Hematopoietic multipotent progenitor cell treated with erythropoietin and hydrocortisone succinate and interleukin-3 and kit ligand, for 15 days (in vitro differentiated cells): Measurements from ENCODE around the gene SLC25A45.
"Not testable (repeated sequence)": the region's sequence is repeated elsewhere in the genome, so short reads cannot be mapped to it uniquely, and the experiment has no call there.

Experiments
- DNase-seq: peaks from one replicate; pipeline ENCODE4 v3.0.0-alpha.2; 2015; ENCODE audit warnings: low spot score

SLC25A45 gene

DNA sequence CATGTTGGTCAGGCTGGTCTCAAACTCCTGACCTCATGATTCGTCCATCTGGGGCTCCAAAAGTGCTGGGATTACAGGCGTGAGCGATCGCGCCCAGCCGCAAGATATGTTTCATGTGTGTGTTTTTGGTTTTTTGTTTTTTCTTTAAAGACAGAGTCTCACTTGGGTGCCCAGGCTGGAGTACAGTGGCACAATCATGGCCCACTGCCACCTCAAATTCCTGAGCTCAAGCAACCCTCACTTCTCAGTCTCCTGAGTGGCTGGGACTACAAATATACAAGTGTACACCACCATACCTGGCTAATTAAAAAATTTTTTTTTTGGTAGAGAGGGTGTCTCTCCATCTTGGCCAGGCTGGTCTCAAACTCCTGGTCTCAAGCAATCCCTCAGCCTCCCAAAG is 19.5 kb downstream of the SLC25A45 start:
- DNase-seq, result no peak

- no peak for DNase-seq
Observed at GRCh38 chr11:65362320-65362931, 20.0 kb downstream of the SLC25A45 start.

DNA sequence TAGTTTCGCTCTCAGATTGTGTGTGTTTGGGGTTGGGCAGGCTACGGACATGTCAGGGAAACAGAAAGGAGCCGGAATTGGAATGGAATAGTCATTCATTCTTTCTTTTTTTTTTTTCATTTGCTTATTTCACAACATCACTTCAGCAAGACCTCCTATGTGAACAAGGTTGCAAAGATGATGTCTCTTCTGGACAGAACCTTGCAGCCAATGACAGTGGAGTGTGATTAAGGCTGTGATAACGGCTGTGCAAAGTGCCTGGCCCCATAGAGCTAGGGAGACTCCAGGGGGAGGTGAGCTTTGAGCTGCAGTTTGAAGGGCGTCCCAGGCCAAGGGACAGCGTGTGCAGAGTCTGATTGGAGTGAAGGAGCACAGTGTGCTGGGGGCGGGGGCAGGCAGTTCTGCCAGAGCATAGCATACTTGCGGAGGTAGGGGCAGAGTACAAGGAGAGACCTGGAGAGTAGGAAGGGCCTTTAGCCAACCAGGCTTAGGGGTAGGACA is 24.5 kb downstream of the SLC25A45 start:
- DNase-seq, result no peak

DNA sequence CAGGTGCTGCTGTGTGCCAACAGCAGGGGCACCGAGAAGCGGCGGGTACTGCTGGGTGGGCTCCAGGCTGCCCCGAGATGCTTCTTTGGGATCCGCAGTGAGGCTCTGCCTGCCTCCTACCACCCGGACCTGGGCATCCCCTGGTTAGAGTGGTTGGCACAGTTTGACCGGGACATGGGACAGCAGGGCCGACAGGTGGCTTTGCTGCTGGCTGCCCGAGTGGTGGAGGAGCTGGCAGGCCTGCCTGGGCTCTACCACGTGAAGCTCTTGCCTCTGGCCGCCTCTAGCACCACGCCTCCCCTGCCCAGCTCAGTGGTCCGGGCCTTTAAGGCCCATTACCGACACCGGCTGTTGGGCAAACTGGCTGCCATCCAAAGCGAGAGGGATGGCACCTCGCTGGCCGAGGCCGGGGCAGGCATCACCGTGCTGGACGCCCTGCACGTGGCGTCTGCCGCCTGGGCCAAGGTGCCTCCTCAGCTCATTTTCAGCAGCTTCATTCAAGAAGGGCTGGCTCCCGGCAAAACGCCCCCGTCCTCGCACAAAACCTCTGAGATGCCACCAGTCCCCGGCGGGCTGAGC is 26.0 kb downstream of the SLC25A45 start:
- no peak for DNase-seq

GRCh38 chr11:65355776-65356393 is 26.6 kb downstream of the SLC25A45 start:
- no peak for DNase-seq

- DNase-seq, result no peak
Observed at GRCh38 chr11:65355013-65355775, 27.3 kb downstream of the SLC25A45 start.

GRCh38 chr11:65354265-65355012 is 28.0 kb downstream of the SLC25A45 start, which contains the start of gene TIGD3:
TSS of gene TIGD3 (plus strand) at chr11:65354751. CDS start at chr11:65355809, 1,058 bp downstream.
- DNase-seq, result peak; percentile 89

GRCh38 chr11:65353900-65354264 is 28.6 kb downstream of the SLC25A45 start:
- DNase-seq, result no peak

DNA sequence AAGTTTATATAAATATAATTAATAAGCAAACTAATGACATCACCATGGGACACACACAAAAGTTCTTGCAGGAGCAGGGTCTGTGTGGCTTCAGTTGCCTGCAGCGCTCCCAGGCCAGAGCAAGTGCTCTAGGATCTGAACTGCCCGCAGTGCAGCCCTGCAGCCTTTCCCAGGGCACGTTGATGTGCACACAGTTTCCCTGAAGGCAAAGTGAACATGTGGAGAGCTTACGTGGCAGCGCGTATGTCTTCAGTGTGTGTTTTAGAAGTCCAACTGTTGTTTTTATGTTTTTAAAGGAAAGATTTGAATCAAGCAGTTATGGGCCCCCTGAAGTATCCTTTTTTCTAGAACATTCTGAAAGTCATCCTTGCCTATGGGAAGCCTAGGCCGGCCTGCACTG is 29.1 kb downstream of the SLC25A45 start:
- no peak for DNase-seq

DNA sequence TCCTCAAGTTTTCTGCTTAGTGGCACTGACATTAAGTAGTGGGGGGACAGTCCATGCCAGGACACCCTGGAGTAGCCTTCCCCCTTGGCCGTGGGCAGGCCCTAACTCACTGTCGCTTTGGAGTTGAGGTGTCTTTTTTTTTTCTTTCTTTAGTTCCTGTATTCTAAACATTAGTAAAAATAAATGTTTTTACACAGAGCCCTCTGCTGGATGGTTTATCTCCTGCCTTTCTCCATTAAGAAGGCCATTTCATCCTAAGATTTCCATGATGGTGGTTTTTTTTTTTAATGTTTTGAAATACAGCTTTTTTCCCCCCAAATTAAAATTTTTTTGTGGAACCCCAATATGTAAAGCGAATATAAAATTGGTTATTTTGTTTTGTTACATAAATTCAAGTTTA is 29.7 kb downstream of the SLC25A45 start:
- DNase-seq, result no peak

GRCh38 chr11:65351511-65351910 is 30.9 kb downstream of the SLC25A45 start:
- DNase-seq, result no peak

DNA sequence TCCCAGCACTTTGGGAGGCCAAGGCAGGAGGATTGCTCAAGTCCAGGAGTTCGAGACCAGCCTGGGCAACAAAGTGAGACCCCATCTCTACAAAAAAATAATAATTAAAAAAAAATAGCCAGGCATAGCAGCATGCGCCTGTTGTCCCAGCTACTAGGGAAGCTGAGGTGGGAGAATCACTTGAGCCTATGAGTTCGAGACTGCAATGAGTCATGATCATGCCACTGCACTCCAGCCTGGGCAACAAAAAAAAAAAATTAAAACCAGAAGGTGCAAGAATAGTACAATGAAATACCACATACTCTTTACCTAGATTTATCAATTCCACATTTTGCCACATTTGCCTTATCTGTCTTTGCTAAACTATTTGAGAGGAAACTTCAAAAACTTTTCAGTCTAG is 40.6 kb downstream of the SLC25A45 start:
- DNase-seq, result no peak

GRCh38 chr11:65340226-65340625 is 42.2 kb downstream of the SLC25A45 start:
- DNase-seq, result no peak

- DNase-seq, result no peak
Observed at GRCh38 chr11:65338676-65339075, 43.8 kb downstream of the SLC25A45 start.

- DNase-seq, result no peak
Observed at GRCh38 chr11:65334696-65335295, 47.6 kb downstream of the SLC25A45 start.

- DNase-seq, result not testable (repeated sequence)
Observed at GRCh38 chr11:65332591-65332990, 49.9 kb downstream of the SLC25A45 start.

- DNase-seq, result no peak
Observed at GRCh38 chr11:65330544-65330943, 51.9 kb downstream of the SLC25A45 start.

- peak; percentile 90 for DNase-seq
Observed at GRCh38 chr11:65329944-65330403, 52.5 kb downstream of the SLC25A45 start.

GRCh38 chr11:65329478-65329877 is 53.0 kb downstream of the SLC25A45 start:
- no peak for DNase-seq

GRCh38 chr11:65327021-65327420 is 55.4 kb downstream of the SLC25A45 start:
- DNase-seq, result no peak

DNA sequence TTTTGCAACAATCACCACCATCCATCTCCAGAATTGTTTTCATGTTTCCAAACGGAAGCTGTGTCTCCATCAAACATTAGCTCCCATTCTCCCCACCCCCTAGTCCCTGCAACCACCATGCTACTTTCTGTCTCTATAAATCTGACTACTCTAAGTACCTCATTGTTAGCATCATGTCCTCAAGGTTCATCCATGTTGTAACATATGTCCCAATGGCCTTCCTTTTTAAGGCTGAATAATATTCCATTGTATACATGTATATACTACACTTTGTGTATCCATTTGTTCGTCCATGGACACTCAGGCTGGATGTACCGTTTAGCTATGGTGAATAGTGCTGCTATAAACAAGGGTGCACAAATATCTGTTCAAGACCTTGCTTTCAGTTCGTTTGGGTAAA is 57.0 kb downstream of the SLC25A45 start:
- DNase-seq, result no peak
